ENCODE data around the gene SELENON. TPM values are rescaled to one million over a fixed set of nuclear protein-coding genes. Genes with fewer than 3 reads are reported as not detected.
A peak's percentile ranks its signal among the peaks of the same experiment; 100 is the strongest.

The SELENON gene
- total and polyA plus RNA-seq, 9 of the 15 experiments (the other 6 are each of a cell fraction or from before 2014, with no cell fraction given) = 0.43 to 26.7 (median 7.0) TPM

DNA sequence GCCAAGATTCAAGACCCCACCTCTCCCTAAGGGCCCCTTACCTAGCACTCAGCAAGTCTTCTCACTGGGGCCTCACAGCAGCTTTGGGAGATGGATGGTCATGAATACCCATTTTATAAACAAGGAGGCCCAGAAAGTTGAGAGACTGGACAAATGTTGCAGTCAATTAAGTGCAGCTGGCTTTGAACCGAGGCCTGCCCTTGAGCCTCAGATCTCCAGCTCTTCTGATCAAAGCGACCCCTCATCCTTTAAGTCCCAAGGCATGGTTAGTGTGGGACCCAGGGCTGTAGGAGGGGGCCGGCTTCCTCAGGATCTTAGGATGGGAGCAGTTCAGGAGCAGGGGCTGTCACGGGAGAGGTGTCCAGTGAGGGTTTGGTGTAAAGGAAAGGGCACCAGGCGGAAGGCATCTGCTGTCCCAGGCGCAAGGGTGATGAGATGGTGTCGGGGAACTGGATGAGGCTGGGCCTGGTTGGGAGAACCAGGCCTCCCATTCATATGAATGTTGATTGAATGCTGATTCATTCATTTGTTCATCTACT, 14.6 kb downstream of the SELENON start:
- WGBS (ENCODE audit: insufficient coverage, low coverage, missing lambda C conversion rate) = 76% methylated on average over 7 of the region's 7 CpGs
- ChIA-PET POLR2A (interaction anchor here (0.5 to 1.1 kb wide), 3 partner anchors 10 to 575 kb away, joined by 3 read pairs; no protein-coding TSS in a partner anchor), CTCF (ENCODE audit: low intra/inter-chr PET ratio) (no interaction called here)
- peaks cover 15% of the 10 kb centered on the region; the same call in 2 of the 3 replicates for H3K79me2 ChIP-seq (ENCODE audit: control insufficient read depth, insufficient read depth, low read length)
- H3K4me3 ChIP-seq = no peak overlapping the region
- TF ChIP-seq DMBX1 (CRISPR knock-in tag; IDR thresholded peaks at IDR 0.05; ENCODE audit: borderline replicate concordance) (no peak), FOXM1 (IDR thresholded peaks at IDR 0.05; ENCODE audit: low read depth) (no peak), FOXM1 (CRISPR knock-in tag; IDR thresholded peaks at IDR 0.05; ENCODE audit: low read depth) (no peak), HNRNPH1 (optimal IDR thresholded peaks at IDR 0.05; ENCODE audit: low read depth, low read length) (no peak), GATA2 (CRISPR knock-in tag; IDR thresholded peaks at IDR 0.05) (no peak), TAF9B (IDR thresholded peaks at IDR 0.05; ENCODE audit: partially characterized antibody) (no peak)
- TF ChIP-seq, protein P1, sequence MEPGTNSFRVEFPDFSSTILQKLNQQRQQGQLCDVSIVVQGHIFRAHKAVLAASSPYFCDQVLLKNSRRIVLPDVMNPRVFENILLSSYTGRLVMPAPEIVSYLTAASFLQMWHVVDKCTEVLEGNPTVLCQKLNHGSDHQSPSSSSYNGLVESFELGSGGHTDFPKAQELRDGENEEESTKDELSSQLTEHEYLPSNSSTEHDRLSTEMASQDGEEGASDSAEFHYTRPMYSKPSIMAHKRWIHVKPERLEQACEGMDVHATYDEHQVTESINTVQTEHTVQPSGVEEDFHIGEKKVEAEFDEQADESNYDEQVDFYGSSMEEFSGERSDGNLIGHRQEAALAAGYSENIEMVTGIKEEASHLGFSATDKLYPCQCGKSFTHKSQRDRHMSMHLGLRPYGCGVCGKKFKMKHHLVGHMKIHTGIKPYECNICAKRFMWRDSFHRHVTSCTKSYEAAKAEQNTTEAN (CRISPR knock-in tag; IDR thresholded peaks at IDR 0.05) = no peak
- no peak for DNase-seq (ENCODE audit: extremely low read depth in 1 of 4, low spot score in 3 of 4)
- no TSS peak for BruUV-seq (replicated peaks)
- H3K36me3 ChIP-seq (ENCODE audit: control insufficient read depth, insufficient read depth, low read length) = peaks cover 4% of the 10 kb centered on the region; the same call in 1 of the 3 replicates
- no peak overlapping the region for H3K27ac ChIP-seq (ENCODE audit: extremely low read depth, low read depth, low read length)
- H3K4me2 ChIP-seq (ENCODE audit: insufficient read depth, low read length) = no peak overlapping the region
- FAIRE-seq = no peak
- no peaks in the 10 kb centered on the region for H3K9me1 ChIP-seq (ENCODE audit: control insufficient read depth, insufficient read depth, low read length)
- peak overlapping the region in 1 of 2 experiments; percentile 69; a peak in 1 of 4 replicates for H3K9ac ChIP-seq (ENCODE audit: insufficient read depth in 1 of 2, low read depth in 2 of 2, low read length in 2 of 2)
- no peak for ATAC-seq
- in situ Hi-C loops (cut with MboI) = loop anchor here (10.0 kb wide), 1 partner anchor 410 kb away; no protein-coding TSS in a partner anchor
- H3K27me3 ChIP-seq (ENCODE audit: control insufficient read depth in 2 of 2, insufficient read depth in 2 of 2, low read length in 2 of 2) = no peaks in the 10 kb centered on the region
- H3K4me1 ChIP-seq (replicated peaks in 1 of 2; ENCODE audit: control insufficient read depth in 2 of 2, insufficient read depth in 2 of 2, low read length in 2 of 2) = peaks cover 20 to 58% of the 10 kb centered on the region in 2 experiments
- no peaks in the 10 kb centered on the region for H3K9me3 ChIP-seq (replicated peaks; ENCODE audit: control insufficient read depth, insufficient read depth, low read depth, low read length)
- intact Hi-C loops (cut with micrococcal nuclease) = no loop called here
- H2AFZ ChIP-seq (ENCODE audit: low read depth, low read length) = no peak overlapping the region
- peaks cover 4% of the 10 kb centered on the region; the same call in 1 of the 2 replicates for H4K20me1 ChIP-seq (replicated peaks; ENCODE audit: control insufficient read depth, insufficient read depth, low read length)

Data from K562 (cell line).